HG03439 (cell line): ENCODE measurements around the gene RYR2.

Source experiments
- ATAC-seq: cut with Tn5 transposase; IDR thresholded peaks from one replicate; pipeline ENCODE4 v1.9.1; 2021; ENCODE audit warnings: mild to moderate bottlenecking, moderate library complexity; ENCODE audit not compliant: unreplicated experiment

The RYR2 gene

GRCh38 chr1:237878406-237878805, 836.4 kb downstream of the RYR2 start:
- ATAC-seq: no peak

GRCh38 chr1:237879195-237879594, 837.2 kb downstream of the RYR2 start:
- no peak for ATAC-seq
